OCI-LY7 (cell line): ENCODE data around the gene EGFLAM. TPM values are rescaled to one million over a fixed set of nuclear protein-coding genes. Genes with fewer than 3 reads are reported as not detected.

Source experiments
- BruUV-seq: library from RNA; stranded (reverse); fragments of 400-500 nt; replicated peaks from 2 replicates; lab custom pipeline; 2021; lab: Mats Ljungman, UMichigan
- CTCF ChIA-PET: fragments of 300-600 bp; sonication (Branson Sonifier 250); formaldehyde crosslinking; loops from one replicate; lab custom pipeline; 2022; ENCODE audit warnings: antibody characterized with exemption; ENCODE audit not compliant: unreplicated experiment; lab: Charles Lee
- POLR2A ChIA-PET: fragments of 300-600 bp; sonication (Branson Sonifier 250); formaldehyde crosslinking; loops from one replicate; lab custom pipeline; 2022; ENCODE audit warnings: antibody characterized with exemption; lab: Charles Lee
- DNase-seq: peaks from one replicate; pipeline ENCODE4 v3.0.0-alpha.2; 2015; ENCODE audit warnings: low spot score
- H2AFZ ChIP-seq: fragments of 200-600 bp; sonication (generic), shearing (Covaris generic); 2 replicates; pipeline ENCODE4 v1.6.1; 2014; ENCODE audit warnings: mild to moderate bottlenecking, antibody characterized with exemption, low read length, moderate library complexity
- H3K27ac ChIP-seq: fragments of 200-600 bp; sonication (generic); 2 replicates; pipeline ENCODE4 v1.5.1; 2014; ENCODE audit warnings: mixed run types, low read depth, mild to moderate bottlenecking, moderate library complexity, low read length, inconsistent platforms; ENCODE audit not compliant: poor library complexity, severe bottlenecking
- H3K36me3 ChIP-seq: fragments of 200-600 bp; sonication (generic); 2 replicates; pipeline ENCODE4 v1.6.1; 2014; ENCODE audit warnings: mild to moderate bottlenecking, antibody characterized with exemption, low read length, moderate library complexity, mixed read lengths; ENCODE audit not compliant: insufficient read depth
- H3K4me1 ChIP-seq: fragments of 200-600 bp; sonication (generic); 2 replicates; pipeline ENCODE4 v1.5.1; 2014; ENCODE audit warnings: mild to moderate bottlenecking, low read length; ENCODE audit not compliant: insufficient read depth, poor library complexity, severe bottlenecking
- H3K4me2 ChIP-seq: fragments of 200-600 bp; sonication (generic); 2 replicates; pipeline ENCODE4 v1.6.1; 2014; ENCODE audit warnings: mild to moderate bottlenecking, low read length
- H3K4me3 ChIP-seq: fragments of 200-600 bp; sonication (generic); 2 replicates; pipeline ENCODE4 v1.5.1; 2014; ENCODE audit warnings: mild to moderate bottlenecking, low read depth, low read length; ENCODE audit not compliant: poor library complexity, severe bottlenecking
- H3K79me2 ChIP-seq: fragments of 200-600 bp; sonication (generic); 2 replicates; pipeline ENCODE4 v1.6.1; 2016; ENCODE audit warnings: low read depth, mild to moderate bottlenecking, low read length, moderate library complexity, mixed read lengths; ENCODE audit not compliant: insufficient read depth
- H3K9me2 ChIP-seq: fragments of 200-600 bp; sonication (generic); 2 replicates; pipeline ENCODE4 v1.6.1; 2016; ENCODE audit warnings: mild to moderate bottlenecking, low read length, mixed read lengths; ENCODE audit not compliant: insufficient read depth
- H3K9me3 ChIP-seq: fragments of 200-600 bp; sonication (generic); 2 replicates; pipeline ENCODE4 v1.6.1; 2014; ENCODE audit warnings: mild to moderate bottlenecking, mixed run types, low read length, mixed read lengths
- H4K20me1 ChIP-seq: fragments of 200-600 bp; sonication (generic); 2 replicates; pipeline ENCODE4 v1.6.1; 2014; ENCODE audit warnings: mild to moderate bottlenecking, antibody characterized with exemption, low read length, moderate library complexity, mixed read lengths; ENCODE audit not compliant: insufficient read depth
- EZH2phosphoT487 ChIP-seq: fragments of 200-600 bp; sonication (generic); IDR thresholded peaks from 2 replicates; pipeline ENCODE4 v1.6.1; 2018; ENCODE audit warnings: low read depth, borderline replicate concordance, mild to moderate bottlenecking, mixed run types, antibody characterized with exemption, low read length, moderate library complexity, mixed read lengths
- intact Hi-C: fragments of 100-400 bp; cut with micrococcal nuclease; formaldehyde crosslinking; loops from one replicate; pipeline ENCODE4 v1.10.0; 2022; ENCODE audit not compliant: unreplicated experiment
- total RNA-seq, 2 experiments: library from RNA; depleted of rRNA in 1 of 2; stranded (reverse); fragments of >200 nt in 1 of 2; shearing (Covaris generic) in 1 of 2; gene quantifications; 2 replicates each; pipeline ENCODE4 v1.2.3, GENCODE V29; 2014 to 2022
- TF ChIP-seq, protein P1 (sequence below): fragments of 200-600 bp; sonication (generic); conservative IDR thresholded peaks from 2 replicates; pipeline ENCODE4 v1.5.1; 2014; ENCODE audit warnings: mild to moderate bottlenecking, antibody characterized with exemption, low read length, moderate library complexity, mixed read lengths

Gene EGFLAM
- total RNA-seq, 2 experiments from 2014 or later, result not detected

DNA sequence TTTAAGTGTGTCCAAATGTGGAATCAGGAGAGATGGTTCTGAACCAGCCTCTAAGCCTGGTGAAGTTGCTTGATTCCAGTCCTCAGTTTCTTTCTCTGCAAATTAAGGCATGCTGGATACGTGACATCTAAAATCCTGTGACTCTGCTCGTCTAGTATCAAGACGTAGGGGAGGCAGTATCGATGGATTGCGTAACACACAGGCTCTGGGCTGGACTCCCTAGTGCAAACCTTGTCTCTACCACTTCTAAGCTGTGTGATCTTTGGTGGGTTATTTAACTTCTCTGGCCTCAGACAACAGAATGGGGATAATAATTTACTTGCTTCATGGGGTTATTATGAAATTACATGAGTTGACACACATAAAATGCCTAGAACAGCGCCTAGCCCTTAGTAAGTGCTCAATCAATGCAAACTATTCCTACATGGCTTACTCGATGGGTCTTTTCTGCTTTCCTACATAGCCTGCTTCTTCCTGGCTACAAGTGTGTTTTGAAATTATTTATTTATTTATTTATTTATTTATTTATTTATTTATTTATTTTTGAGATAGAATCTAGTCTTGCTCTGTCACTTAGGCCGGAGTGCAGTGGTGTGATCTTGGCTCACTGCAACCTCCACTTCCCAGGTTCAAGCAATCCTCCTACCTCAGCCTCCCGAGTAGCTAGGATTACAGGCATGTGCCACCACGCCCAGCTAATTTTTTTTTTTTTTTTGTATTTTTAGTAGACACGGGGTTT lies 102.1 kb downstream of the EGFLAM start:
- intact Hi-C loops, result no loop called here
- ChIA-PET POLR2A (no interaction called here), CTCF (no interaction called here)
- Histone ChIP-seq H3K9me3 (no peaks in the 10 kb centered on the region), H4K20me1 (no peaks in the 10 kb centered on the region), H3K4me2 (no peak overlapping the region), H2AFZ (no peak overlapping the region), H3K4me3 (no peak overlapping the region), H3K27ac (no peak overlapping the region), H3K36me3 (no peaks in the 10 kb centered on the region), H3K9me2 (no peaks in the 10 kb centered on the region), H3K4me1 (no peaks in the 10 kb centered on the region), H3K79me2 (no peaks in the 10 kb centered on the region)
- TF ChIP-seq EZH2phosphoT487, result no peak
- TF ChIP-seq, protein P1, sequence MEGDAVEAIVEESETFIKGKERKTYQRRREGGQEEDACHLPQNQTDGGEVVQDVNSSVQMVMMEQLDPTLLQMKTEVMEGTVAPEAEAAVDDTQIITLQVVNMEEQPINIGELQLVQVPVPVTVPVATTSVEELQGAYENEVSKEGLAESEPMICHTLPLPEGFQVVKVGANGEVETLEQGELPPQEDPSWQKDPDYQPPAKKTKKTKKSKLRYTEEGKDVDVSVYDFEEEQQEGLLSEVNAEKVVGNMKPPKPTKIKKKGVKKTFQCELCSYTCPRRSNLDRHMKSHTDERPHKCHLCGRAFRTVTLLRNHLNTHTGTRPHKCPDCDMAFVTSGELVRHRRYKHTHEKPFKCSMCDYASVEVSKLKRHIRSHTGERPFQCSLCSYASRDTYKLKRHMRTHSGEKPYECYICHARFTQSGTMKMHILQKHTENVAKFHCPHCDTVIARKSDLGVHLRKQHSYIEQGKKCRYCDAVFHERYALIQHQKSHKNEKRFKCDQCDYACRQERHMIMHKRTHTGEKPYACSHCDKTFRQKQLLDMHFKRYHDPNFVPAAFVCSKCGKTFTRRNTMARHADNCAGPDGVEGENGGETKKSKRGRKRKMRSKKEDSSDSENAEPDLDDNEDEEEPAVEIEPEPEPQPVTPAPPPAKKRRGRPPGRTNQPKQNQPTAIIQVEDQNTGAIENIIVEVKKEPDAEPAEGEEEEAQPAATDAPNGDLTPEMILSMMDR, result no peak
- no TSS peak for BruUV-seq
- no peak for DNase-seq

DNA sequence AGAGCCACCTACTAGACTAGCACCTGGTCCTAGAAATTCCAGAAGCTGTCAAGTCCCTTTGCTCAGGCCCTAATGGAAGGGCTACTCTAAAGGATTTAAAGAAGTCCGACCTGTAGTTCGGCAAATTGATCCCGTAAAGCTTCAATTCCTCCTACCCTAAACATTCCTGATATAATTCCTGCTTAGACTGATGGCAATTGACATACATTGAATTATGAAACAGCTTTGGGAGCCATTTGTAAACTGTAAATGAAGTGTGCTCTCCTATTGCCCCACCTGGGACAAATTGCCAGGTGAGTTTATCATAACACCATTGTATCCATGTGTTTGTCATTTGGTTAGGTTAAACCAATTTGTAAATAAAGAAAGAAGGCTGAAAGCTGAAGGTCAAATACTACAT lies 104.4 kb downstream of the EGFLAM start:
- Histone ChIP-seq H3K4me3 (no peak overlapping the region), H3K9me2 (no peaks in the 10 kb centered on the region), H4K20me1 (no peaks in the 10 kb centered on the region), H3K36me3 (no peaks in the 10 kb centered on the region), H3K4me2 (no peak overlapping the region), H2AFZ (no peak overlapping the region), H3K4me1 (no peaks in the 10 kb centered on the region), H3K79me2 (no peaks in the 10 kb centered on the region), H3K9me3 (no peaks in the 10 kb centered on the region), H3K27ac (no peak overlapping the region)
- ChIA-PET POLR2A (no interaction called here), CTCF (no interaction called here)
- intact Hi-C loops, result no loop called here
- no peak for DNase-seq
- TF ChIP-seq EZH2phosphoT487, result no peak
- TF ChIP-seq, protein P1, result no peak
- BruUV-seq, result no TSS peak

DNA sequence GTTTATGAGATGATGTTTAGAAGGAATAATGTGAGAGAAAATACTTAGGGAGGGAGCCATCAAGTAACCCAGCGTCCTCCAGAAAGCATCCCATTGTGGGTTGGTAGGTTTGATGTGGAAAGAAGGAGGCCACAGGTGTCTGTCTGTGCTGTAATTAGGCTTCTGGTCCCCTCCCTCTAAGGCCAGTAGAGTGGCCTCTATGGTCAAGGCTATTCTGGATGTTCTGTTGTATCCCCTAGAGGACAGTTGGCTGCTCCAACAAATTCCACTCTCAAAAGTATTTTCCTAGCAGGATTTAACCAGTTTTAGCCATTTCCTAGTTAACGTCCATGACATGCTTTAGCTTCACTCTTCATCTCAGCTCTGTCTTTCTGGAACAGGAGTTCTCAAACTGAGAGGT lies 106.5 kb downstream of the EGFLAM start:
- POLR2A ChIA-PET, result no interaction called here
- CTCF ChIA-PET, result no interaction called here
- TF ChIP-seq, protein P1, result no peak

More for the DNA sequence above, 106.5 kb downstream of the EGFLAM start:
- Histone ChIP-seq H4K20me1 (no peaks in the 10 kb centered on the region), H3K36me3 (no peaks in the 10 kb centered on the region), H3K9me3 (no peaks in the 10 kb centered on the region), H3K27ac (no peak overlapping the region), H3K4me2 (no peak overlapping the region), H3K9me2 (no peaks in the 10 kb centered on the region), H3K79me2 (no peaks in the 10 kb centered on the region), H3K4me1 (no peaks in the 10 kb centered on the region), H2AFZ (no peak overlapping the region), H3K4me3 (no peak overlapping the region)
- no peak for DNase-seq
- no TSS peak for BruUV-seq
- intact Hi-C loops, result no loop called here
